IPS-11a (cell line): ENCODE measurements around the gene INPP4B.

Experiments
- H3K4me3 ChIP-seq: one replicate; pipeline ENCODE4 v1.5.1; 2013; ENCODE audit warnings: low read depth, low read length, control low read depth

INPP4B gene

DNA sequence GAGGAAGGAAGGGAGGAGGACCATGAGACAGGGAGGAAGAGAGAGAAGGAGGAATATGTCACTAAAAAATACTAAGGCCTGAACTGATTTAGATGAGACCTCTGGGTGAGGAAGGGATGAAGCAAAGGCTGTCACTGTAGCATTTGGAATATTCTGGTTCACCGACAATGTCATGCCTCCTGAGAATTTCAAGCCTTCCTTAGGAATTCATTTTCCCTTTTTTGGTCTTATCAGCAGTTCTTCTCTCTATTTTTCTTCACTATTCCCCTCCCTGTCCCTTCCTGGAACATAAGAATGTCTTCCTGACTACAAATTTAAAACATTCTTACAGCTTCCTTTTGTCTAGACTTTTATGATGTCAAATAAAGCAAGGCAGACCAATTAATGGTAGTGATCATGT lies 527.8 kb downstream of the INPP4B start:
- H3K4me3 ChIP-seq: no peak overlapping the region

DNA sequence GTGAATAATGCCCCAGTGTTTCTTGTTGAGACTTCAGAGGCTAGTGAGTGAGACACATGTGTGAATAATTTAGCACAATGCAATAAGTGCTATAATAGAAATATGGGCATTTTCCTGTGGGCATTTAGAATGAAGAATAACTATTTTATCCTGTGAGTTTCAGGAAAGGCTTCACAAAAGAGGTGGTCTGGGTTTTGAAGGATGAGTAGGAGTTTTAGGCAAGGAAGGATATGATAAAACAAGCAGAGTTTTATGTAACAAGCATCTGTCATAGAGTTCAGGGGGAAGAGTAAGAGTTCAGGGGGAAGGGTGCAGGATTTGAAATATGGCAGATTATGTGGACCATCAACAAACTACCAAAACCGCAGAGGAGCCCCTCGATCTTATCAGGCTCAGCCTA lies 529.2 kb downstream of the INPP4B start:
- H3K4me3 ChIP-seq: no peak overlapping the region

DNA sequence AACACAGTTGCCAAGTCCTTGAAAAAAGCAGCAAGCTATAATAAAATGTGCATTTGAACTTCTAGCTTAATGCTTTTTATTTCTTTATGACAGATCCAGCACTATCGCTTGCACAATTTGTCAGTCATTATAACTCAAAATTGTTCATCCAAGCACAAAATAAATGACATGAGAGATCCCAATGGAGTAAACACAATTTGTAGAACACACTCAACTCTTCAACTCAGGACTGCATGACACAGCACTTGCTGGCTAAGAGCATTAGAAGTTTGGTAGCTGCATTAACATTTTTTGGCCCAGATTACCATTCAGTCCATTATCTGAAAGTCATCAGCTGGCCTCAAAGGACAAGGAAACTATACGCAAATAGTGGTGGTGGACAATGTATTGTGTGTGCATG lies 530.1 kb downstream of the INPP4B start:
- H3K4me3 ChIP-seq: no peak overlapping the region

DNA sequence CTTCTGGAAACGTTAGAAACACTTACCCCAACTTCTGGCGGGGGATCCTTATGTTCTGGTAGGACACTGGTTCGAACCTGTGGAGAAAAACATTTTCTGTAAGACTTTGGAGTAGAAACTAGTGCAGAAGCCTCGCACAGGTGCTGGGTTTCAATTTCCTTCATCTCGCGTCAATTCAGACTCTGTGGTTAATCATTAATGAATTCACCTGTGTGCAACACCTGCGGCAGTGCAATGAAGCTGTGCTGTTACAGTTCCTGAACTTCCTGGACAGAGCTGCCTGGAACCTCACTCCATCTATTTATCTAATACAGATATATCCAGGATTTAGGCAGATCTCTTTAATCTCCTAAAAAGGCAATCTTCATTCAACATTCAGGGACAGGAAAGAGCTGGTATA lies 531.4 kb downstream of the INPP4B start:
- no peak overlapping the region for H3K4me3 ChIP-seq

DNA sequence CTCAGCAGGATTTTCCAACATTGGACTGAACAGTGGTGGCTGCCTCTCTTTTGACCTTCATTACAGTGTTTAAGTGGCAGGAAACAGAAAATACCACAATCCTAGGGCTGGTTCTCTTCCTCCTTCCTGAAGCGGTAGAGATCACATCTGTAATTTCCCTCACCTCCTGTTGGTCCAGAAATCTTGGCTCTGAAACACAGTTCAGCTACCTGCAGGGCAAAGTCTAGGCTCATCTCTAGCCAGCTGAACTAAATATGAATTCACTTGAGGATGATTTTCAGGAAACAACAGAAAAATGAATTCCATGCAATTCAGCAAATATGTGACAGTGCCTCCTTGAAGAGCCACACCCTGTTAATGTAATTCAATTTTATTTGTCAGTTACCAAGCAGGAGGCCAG lies 531.9 kb downstream of the INPP4B start:
- H3K4me3 ChIP-seq: no peak overlapping the region

DNA sequence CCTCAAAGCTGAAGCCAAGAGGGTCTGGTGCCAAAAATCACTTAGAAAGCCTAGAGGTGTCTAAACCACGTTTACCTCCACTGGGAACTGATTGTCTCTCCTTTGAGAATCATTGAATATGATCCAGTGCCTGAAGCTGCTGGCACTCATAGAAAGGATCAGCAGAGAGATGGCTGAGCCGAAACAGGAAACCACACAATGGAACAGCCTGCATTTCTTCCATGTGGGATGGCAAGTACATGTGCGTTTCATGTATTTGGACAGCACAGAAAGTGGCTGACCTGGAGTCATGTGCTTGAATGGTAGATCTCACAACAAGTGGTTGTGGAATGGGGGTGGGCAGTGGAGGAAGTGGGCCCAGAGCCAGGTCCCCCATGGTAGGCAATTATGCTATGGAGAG lies 533.7 kb downstream of the INPP4B start:
- H3K4me3 ChIP-seq: no peak overlapping the region

DNA sequence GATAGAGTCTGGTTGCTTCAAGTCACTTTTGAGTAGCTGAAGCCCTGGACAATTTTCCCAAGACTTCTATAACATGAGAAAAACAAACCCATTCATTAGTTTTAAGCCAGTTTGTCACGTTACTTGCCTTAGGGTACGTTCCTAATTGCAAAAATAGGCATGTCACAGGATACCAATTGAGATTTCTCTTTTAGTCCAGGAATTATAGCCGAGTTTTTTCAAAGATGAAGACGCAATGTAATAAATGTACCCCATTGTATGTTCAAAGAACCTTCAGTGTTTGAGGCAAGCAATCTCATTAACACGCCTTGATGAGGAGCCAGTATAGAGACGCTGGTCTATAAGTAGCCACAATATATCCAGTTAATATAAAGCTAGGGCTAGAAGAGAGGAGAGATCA lies 534.2 kb downstream of the INPP4B start:
- H3K4me3 ChIP-seq: no peak overlapping the region

DNA sequence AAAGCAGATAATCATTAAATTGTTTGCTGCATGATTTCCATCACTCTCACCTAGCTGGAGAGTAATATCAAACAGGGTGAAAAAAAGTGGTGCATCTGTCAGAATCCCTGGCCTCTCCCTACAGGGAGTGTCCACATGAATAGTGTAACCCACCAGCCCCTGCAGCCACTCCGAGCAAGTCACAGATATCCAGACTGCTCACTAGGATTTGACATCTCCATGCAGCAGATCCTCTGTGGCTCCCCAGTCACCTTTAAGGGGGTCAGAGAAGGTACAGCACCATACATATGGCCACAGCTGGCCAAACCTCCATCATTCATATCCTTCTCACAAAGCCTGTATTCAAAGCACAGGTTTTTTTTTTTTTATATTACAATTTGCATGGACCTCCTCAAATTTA lies 536.3 kb downstream of the INPP4B start:
- H3K4me3 ChIP-seq: no peak overlapping the region

DNA sequence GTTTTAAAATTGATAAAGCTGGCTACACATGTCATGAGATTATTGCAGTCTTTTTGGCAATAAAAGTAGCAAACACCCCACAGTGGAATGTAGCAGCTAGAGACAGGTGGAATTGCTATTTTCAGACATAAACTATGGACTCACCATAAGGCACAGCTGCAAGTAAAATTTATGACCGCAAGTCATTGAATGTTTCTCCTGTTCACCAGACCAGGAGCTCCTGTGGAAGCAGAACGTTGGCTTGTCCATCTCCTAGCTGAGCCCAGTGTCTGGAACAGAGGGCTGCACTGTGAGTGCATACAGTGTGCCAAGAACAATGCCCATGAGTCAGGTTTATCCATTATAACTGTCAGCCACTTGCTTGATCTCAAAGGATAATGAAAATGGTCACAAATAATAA lies 538.2 kb downstream of the INPP4B start:
- H3K4me3 ChIP-seq: no peak overlapping the region

DNA sequence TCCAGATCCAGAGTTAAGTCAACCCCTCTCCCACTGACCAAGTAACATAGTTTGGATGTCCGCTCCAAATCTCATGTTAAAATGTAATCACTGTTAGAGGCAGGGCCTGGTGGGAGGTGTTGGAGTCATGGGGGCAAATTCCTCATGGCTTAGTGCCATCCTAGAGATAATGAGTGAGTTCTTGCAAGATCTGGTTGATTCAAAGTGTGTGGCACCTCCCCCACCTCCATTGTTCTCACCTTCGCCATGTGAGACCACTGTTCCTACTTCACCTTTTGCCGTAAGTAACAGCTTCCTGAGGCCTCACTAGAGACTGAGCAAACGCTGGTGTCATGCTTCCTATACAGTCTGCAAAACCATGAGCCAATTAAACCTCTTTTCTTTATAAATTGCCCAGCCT lies 548.8 kb downstream of the INPP4B start:
- H3K4me3 ChIP-seq: no peak overlapping the region

DNA sequence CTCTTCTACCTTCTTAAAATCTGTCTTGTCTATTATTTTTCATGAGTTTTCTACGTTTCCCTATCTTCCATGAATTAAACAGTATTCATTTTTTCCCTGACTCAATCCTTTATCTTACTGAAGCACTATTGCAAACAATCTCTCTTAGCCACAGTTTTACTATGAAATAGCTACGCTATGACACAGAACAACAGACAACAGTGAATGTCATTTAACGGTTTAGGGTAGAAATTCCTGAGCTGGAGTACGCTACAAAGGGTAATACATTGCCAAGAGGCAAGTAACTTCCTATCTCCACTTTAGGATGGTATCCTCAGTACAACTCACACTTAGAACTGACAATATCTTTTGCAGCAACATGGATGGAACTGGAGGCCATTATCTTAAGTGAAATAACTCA lies 552.6 kb downstream of the INPP4B start:
- H3K4me3 ChIP-seq: no peak overlapping the region

DNA sequence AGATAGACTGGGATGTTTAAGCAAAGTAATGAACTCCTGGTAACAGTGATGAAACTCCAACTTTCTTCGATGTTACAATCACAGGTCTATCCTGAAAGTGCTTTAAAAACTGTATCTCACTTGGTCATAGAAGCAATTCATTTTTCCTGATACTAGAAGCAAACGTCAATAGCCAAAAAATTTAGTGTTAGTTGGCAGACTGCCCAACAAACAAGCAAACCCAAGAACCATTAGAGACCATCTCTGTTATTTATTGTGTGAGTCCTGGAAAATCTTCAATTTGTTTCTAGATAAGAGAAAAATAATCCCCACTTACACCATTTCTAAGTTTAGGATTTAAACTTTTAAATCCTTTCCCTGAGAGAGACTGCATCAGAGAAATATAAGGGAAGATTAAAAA lies 553.9 kb downstream of the INPP4B start:
- H3K4me3 ChIP-seq: no peak overlapping the region

DNA sequence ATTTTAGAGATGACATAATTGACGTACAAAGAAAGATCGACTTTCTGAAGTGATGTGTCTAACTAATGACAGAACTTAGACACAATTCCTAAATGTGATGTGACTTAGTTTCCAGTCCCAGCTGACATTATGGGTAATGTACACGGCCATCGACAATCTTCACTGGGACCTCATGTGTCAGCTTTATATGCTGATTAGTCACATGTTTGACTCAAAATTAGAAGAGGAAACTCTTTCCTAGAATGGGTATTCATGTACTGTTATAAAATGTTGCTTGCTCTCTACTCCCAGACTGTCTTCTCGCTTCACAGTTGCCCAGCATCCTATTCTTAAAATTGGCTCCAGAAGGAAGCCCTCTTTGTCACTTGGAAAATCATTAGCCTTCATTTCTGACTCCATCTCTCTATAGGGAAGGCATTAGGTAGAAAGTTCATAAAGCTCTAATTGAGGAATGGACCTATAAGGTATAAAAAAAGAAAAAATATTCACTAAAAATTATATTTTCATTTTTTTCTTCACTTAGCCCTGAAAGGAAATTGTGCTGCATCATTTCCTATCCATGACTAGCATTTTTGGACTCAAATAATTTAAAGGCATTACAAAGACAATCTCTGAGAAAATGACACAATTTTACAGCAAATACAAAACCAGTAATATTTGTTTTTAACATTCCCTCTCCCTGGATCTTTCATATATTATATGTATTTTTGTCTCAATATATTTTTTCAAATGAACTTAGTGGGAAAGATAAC lies 554.6 kb downstream of the INPP4B start:
- H3K4me3 ChIP-seq: no peak overlapping the region

DNA sequence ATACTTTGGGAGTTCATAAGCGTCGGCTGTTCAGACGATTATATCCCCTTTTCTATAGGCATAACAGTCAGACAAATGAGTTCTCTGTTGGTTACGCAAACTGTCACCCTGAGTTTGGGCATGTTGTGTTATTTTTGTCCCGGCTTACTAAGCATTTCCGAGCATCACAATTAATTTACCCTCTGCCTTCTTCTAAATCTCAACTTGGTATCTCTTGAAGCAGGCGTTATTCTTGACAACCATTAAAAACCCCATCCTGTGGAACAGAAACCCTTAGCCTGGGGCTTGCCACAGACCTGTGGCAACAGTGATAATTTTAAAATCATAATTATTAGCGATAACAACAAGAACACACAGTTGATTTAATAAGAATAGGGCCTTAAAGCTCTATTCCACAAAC lies 558.7 kb downstream of the INPP4B start:
- no peak overlapping the region for H3K4me3 ChIP-seq

DNA sequence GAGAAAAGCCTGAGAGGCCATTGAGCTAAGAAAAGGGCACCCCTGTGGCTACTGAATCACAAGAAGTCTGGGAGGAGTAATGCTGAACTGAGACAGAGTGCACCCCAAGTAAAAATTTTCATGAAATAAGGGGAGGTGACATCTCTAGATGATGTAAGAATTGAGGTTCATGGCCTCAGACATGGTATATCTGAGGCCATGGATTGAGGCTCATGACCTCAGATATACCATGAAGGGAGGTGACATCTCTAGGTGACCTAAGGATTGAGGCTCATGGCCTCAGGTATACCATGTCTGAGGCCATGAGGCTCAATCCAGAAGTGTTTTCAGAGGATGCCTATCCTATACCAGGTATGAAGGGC lies 560.9 kb downstream of the INPP4B start:
- no peak overlapping the region for H3K4me3 ChIP-seq

DNA sequence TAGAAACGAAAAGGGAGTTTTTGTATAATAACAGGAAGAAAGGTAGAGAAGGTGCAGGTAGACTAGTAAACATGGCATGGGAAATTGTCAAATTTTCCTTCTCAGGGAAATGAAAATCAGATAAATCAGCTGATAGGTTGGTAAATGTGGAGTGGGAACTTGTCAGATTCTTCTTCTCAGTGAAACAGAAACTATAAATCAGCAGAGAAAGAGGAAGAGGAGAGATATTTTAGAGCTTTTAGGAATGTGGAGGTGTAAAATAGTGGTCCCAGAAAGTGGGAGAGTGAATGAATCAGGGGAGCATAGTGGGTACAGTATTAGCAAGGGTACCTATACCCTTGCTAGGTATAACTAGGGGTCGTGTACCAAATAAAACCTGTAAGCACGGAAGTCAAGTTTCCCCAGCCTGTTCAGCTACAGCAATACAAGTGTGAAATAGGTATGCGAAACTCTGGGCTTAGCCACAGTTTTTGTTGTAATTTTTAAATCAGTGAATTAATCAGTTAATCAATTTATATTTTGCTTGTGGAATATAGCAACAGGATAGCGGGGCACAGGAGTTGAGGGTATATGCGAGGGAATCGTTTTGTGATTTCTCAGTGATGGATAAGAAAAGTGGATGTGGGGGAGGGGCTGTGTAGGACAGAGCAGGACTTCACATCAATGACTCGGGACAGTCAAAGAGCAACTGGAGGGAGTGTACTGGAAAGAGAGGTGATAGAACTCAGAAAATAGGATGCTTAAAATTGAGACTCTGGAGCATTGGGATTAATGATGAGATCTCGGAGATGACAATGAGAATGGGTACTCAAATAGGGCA lies 561.5 kb downstream of the INPP4B start:
- H3K4me3 ChIP-seq: no peak overlapping the region

DNA sequence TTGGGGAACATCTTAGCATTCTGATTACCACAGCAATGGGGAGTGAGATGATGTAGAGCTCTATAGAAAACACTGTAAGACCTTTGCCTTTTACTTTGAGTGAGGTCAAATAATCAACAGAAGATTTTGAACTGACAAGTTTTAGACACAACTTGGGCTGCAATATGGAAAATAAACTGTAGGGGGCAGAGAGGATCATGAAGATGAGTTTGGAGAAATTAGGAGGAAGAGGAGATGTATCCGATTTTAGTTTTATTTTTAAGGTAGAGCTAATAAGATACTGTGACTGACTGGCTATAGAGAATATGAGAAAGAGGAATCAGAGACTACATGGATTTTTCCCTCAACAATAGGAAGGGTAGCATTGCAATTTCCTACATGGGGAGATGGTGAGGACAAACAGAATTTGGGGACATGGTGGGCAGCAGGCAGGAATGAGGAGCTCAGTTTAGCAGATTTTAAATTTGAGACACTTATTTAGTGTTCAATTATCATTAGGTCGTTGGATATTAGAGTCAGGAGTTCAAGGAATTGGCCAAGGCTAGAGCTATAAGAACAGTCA lies 563.1 kb downstream of the INPP4B start:
- no peak overlapping the region for H3K4me3 ChIP-seq

DNA sequence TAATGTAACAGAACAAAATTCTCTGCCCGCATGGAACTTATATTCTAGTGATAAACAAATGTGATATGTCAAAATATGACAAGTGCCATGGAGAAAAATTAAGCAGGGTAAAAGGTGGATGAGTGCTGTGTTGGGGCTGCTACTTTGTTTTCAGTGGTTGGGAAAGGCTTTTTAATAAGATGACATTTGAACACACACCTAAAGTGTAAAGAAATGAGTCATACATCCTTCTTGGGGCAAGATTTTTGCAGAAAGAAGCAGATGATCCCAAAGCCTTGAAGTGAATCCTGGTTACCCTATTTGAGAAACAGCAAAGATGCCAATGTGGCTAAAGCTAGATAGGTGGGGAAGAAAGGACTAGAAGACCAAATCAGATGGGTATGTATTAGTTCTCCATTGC lies 564.1 kb downstream of the INPP4B start:
- no peak overlapping the region for H3K4me3 ChIP-seq

DNA sequence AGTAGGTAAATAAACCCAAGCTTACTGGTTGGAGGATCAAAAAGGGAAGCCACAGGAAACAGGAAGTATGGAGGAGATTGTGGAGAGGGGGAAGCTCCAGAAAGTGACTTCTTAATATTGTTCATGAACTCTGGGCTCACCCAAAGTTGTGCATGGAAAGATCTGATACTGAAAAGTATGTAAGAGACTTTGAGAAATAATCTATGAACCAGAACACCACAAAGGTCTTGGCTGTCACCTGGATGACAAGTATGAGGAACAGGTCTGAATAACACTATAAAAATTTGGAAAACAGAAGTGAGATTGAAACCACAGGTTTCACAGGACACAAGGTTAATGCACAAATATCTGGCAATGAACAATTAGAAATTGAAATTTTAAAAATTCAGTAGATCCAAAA lies 567.4 kb downstream of the INPP4B start:
- H3K4me3 ChIP-seq: no peak overlapping the region

DNA sequence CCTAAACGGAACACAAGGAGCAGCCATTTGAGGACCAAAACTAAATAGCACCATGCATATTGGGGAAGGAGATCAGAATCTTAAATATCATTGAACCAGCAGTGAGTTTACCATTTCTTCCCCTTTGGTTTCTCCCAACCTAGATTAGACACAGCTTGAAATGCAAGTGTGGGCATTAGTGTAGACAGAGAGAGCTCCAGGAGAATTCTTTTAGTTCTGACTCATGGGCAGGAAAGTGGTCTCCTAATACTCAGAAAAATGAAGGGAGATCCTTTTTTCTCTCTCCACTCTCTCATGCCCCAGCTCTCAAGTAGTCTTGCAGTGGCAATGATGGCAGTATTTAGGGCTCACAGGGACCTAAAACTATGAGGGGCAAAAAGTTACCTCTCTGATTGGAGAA lies 567.9 kb downstream of the INPP4B start:
- no peak overlapping the region for H3K4me3 ChIP-seq

DNA sequence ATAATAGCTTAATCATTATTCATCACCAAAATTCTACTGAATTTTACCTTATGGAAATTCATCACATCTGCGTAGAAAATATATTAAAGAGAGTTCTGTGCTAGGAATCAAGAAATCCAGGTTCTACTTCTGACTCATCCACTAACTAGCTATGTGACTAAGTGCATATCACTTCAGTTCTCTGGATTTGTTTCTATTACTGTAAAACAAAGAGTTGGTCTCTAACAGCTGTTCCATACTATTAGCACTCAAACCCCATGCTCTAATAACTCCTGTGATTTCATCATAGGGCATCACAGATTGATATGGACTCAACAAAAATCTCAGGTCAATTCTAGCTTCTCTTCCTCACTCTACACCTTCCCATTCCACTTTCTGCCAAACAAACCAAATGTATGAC lies 572.0 kb downstream of the INPP4B start:
- no peak overlapping the region for H3K4me3 ChIP-seq

DNA sequence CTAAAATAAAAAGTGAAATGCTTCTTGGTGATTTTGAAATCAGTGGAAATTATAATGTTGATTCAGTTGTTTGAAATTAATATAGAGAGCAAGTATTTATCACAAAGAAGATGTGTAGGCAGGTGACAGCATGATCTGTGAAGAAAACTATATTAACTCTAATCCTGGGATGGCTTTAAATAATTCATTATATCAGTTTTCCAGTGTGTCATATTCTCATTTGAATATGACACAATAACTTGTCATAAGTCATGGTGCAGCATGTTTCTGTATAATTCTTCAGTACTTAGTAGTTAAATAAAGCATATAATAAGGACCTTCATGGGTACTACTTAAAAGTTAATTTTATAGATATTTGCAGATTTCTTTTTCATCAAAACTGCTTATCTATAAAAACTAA lies 573.6 kb downstream of the INPP4B start:
- no peak overlapping the region for H3K4me3 ChIP-seq
